ENCODE results near the gene ELMOD3. TPM values are rescaled to one million over a fixed set of nuclear protein-coding genes. Genes with fewer than 3 reads are reported as not detected.
A peak's percentile ranks its signal among the peaks of the same experiment; 100 is the strongest.

Gene ELMOD3
- polyA plus RNA-seq, 1 of the 3 experiments (the other 2 are of a cell fraction), result 15.4 TPM

DNA sequence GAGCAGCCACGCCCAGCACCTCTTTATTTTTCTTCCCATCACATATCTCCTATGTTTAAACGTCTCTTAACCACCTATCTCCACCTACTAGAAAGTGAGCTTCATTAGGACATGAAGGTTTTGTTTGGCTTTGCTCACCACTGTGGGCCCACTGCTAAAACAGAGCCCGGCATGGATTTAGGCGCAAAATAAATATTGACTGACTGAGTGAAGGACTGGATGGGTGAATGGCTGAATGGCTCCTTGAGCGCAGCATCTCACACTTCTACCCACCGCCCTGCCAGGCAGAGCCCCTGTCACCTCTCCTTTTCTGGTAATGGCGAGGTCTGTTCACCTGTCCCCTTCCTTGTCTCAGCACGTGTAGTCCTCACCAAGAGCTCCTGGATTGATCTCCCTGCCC lies 45.5 kb downstream of the ELMOD3 start:
- DNase-seq, result no peak
- 83% methylated on average over 8 of the region's 8 CpGs for WGBS (ENCODE audit: low lambda C conversion rate)
- H3K79me2 ChIP-seq (ENCODE audit: insufficient read depth), result no peaks in the 10 kb centered on the region
- peaks cover 2 to 13% of the 10 kb centered on the region in 2 experiments; a peak in 2 of 4 replicates for H3K4me1 ChIP-seq (ENCODE audit: control insufficient read depth in 1 of 2, insufficient read depth in 2 of 2, low read depth in 1 of 2, low read length in 1 of 2)
- H3K27ac ChIP-seq (ENCODE audit: low read depth in 2 of 2, low read length in 1 of 2), result no peak overlapping the region
- H3K36me3 ChIP-seq (replicated peaks in 1 of 2; ENCODE audit: control insufficient read depth in 1 of 2, insufficient read depth in 2 of 2, low read length in 1 of 2), result no peaks in the 10 kb centered on the region
- ChIA-PET POLR2A (interaction anchor here (1.9 kb wide), 1 partner anchor 72 kb away, joined by 5 read pairs; the partner anchor contains the start of gene TGOLN2), CTCF (interaction anchor here (0.7 to 2.0 kb wide), 3 partner anchors 10 to 152 kb away, joined by 3 to 5 read pairs (median 5); no protein-coding TSS in a partner anchor)
- H4K20me1 ChIP-seq (ENCODE audit: insufficient read depth), result no peaks in the 10 kb centered on the region
- no peaks in the 10 kb centered on the region for H3K27me3 ChIP-seq (ENCODE audit: insufficient read depth)
- H3K9me2 ChIP-seq, result no peaks in the 10 kb centered on the region
- no peak overlapping the region for H2AFZ ChIP-seq (ENCODE audit: low read depth)
- no peak overlapping the region for H3K4me3 ChIP-seq (ENCODE audit: low read depth in 2 of 2, low read length in 1 of 2)
- 0 out of 2 replicates have a peak, but pooled peaks cover 4% of the 10 kb centered on the region for H3K9me3 ChIP-seq
- no peak overlapping the region for H3K9ac ChIP-seq
- peaks cover 3% of the 10 kb centered on the region for H3F3A ChIP-seq (replicated peaks; ENCODE audit: insufficient read depth)
- no peak overlapping the region for H3K4me2 ChIP-seq
- no peak for TF ChIP-seq SMC3 (IDR thresholded peaks at IDR 0.05; ENCODE audit: low read depth, low read length)
- TF ChIP-seq, protein P1, sequence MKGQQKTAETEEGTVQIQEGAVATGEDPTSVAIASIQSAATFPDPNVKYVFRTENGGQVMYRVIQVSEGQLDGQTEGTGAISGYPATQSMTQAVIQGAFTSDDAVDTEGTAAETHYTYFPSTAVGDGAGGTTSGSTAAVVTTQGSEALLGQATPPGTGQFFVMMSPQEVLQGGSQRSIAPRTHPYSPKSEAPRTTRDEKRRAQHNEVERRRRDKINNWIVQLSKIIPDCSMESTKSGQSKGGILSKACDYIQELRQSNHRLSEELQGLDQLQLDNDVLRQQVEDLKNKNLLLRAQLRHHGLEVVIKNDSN (IDR thresholded peaks at IDR 0.05; ENCODE audit: borderline replicate concordance, low read depth), result no peak
- TF ChIP-seq NFIC (IDR thresholded peaks at IDR 0.05; ENCODE audit: borderline replicate concordance), result no peak
- no peak for TF ChIP-seq FOXJ3 (CRISPR knock-in tag; IDR thresholded peaks at IDR 0.05)
- no peak for TF ChIP-seq TEAD4 (IDR thresholded peaks at IDR 0.05; ENCODE audit: borderline replicate concordance, insufficient read depth)
- TF ChIP-seq POLR2AphosphoS5 (IDR thresholded peaks at IDR 0.05; ENCODE audit: low read depth, low read length), result no peak
- TF ChIP-seq SIN3A (IDR thresholded peaks at IDR 0.05; ENCODE audit: borderline replicate concordance, low read depth, low read length), result no peak
- TF ChIP-seq MEF2A (IDR thresholded peaks at IDR 0.05; ENCODE audit: borderline replicate concordance, low read depth), result no peak
- TF ChIP-seq, protein P2, sequence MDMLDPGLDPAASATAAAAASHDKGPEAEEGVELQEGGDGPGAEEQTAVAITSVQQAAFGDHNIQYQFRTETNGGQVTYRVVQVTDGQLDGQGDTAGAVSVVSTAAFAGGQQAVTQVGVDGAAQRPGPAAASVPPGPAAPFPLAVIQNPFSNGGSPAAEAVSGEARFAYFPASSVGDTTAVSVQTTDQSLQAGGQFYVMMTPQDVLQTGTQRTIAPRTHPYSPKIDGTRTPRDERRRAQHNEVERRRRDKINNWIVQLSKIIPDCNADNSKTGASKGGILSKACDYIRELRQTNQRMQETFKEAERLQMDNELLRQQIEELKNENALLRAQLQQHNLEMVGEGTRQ (IDR thresholded peaks at IDR 0.05; ENCODE audit: borderline replicate concordance, low read depth, low read length), result no peak
- no peak for TF ChIP-seq FOXM1 (IDR thresholded peaks at IDR 0.05; ENCODE audit: low read depth)

GRCh38 chr2:85400541-85401463 lies 46.2 kb downstream of the ELMOD3 start:
- POLR2A ChIA-PET, result no interaction called here
- DNase-seq, result peak; percentile 12
- peaks cover 9% of the 10 kb centered on the region in 2 experiments; a peak in 2 of 4 replicates for H3K4me1 ChIP-seq (ENCODE audit: control insufficient read depth in 1 of 2, insufficient read depth in 2 of 2, low read depth in 1 of 2, low read length in 1 of 2)
- CTCF ChIA-PET, result interaction anchor here (0.7 to 2.0 kb wide), 3 partner anchors 10 to 151 kb away, joined by 3 to 5 read pairs (median 5); no protein-coding TSS in a partner anchor
- H4K20me1 ChIP-seq (ENCODE audit: insufficient read depth), result no peaks in the 10 kb centered on the region
- H3K9ac ChIP-seq, result no peak overlapping the region
- no peak overlapping the region for H3K27ac ChIP-seq (ENCODE audit: low read depth in 2 of 2, low read length in 1 of 2)
- 67% methylated on average over 14 of the region's 14 CpGs for WGBS (ENCODE audit: low lambda C conversion rate)
- no peak overlapping the region for H3K4me2 ChIP-seq
- no peak overlapping the region for H2AFZ ChIP-seq (ENCODE audit: low read depth)
- H3K9me3 ChIP-seq, result 0 out of 2 replicates have a peak, but pooled peaks cover 4% of the 10 kb centered on the region
- no peaks in the 10 kb centered on the region for H3K27me3 ChIP-seq (ENCODE audit: insufficient read depth)
- H3K9me2 ChIP-seq, result no peaks in the 10 kb centered on the region
- H3K36me3 ChIP-seq (replicated peaks in 1 of 2; ENCODE audit: control insufficient read depth in 1 of 2, insufficient read depth in 2 of 2, low read length in 1 of 2), result no peaks in the 10 kb centered on the region
- no peaks in the 10 kb centered on the region for H3K79me2 ChIP-seq (ENCODE audit: insufficient read depth)
- H3F3A ChIP-seq (replicated peaks; ENCODE audit: insufficient read depth), result peaks cover 10% of the 10 kb centered on the region
- no peak overlapping the region for H3K4me3 ChIP-seq (ENCODE audit: low read depth in 2 of 2, low read length in 1 of 2)
- TF ChIP-seq MEF2A (IDR thresholded peaks at IDR 0.05; ENCODE audit: borderline replicate concordance, low read depth) (no peak), TCF12 (IDR thresholded peaks at IDR 0.05) (no peak), NFIC (IDR thresholded peaks at IDR 0.05; ENCODE audit: borderline replicate concordance) (no peak), GABPA (IDR thresholded peaks at IDR 0.05; ENCODE audit: low read depth) (no peak), CHD2 (IDR thresholded peaks at IDR 0.05; ENCODE audit: low read length, partially characterized antibody) (no peak), IRF3 (IDR thresholded peaks at IDR 0.05; ENCODE audit: low read depth, low read length) (no peak), RFX5 (IDR thresholded peaks at IDR 0.05; ENCODE audit: low read length) (no peak), ELF1 (IDR thresholded peaks at IDR 0.05) (no peak), EP300 (IDR thresholded peaks at IDR 0.05; ENCODE audit: borderline replicate concordance in 1 of 2, low read depth in 1 of 2, low read length in 1 of 2) (no peak)
- TF ChIP-seq, protein P1 (IDR thresholded peaks at IDR 0.05; ENCODE audit: borderline replicate concordance, low read depth), result no peak
- TF ChIP-seq, protein P2 (IDR thresholded peaks at IDR 0.05; ENCODE audit: borderline replicate concordance, low read depth, low read length), result no peak
- TF ChIP-seq, protein P3, sequence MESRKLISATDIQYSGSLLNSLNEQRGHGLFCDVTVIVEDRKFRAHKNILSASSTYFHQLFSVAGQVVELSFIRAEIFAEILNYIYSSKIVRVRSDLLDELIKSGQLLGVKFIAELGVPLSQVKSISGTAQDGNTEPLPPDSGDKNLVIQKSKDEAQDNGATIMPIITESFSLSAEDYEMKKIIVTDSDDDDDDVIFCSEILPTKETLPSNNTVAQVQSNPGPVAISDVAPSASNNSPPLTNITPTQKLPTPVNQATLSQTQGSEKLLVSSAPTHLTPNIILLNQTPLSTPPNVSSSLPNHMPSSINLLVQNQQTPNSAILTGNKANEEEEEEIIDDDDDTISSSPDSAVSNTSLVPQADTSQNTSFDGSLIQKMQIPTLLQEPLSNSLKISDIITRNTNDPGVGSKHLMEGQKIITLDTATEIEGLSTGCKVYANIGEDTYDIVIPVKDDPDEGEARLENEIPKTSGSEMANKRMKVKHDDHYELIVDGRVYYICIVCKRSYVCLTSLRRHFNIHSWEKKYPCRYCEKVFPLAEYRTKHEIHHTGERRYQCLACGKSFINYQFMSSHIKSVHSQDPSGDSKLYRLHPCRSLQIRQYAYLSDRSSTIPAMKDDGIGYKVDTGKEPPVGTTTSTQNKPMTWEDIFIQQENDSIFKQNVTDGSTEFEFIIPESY (IDR thresholded peaks at IDR 0.05; ENCODE audit: borderline replicate concordance, low read depth), result no peak
